OCI-LY3 (cell line): ENCODE measurements around the gene OTULINL.

Experiments used
- CTCF ChIP-seq: fragments of 200-600, 300-600 bp; sonication (generic); IDR thresholded peaks from 2 replicates; pipeline ENCODE4 v1.5.1; 2014; ENCODE audit warnings: antibody characterized with exemption, low read length, low read depth
- EZH2phosphoT487 ChIP-seq: fragments of 200-600 bp; shearing (Covaris generic); IDR thresholded peaks from 2 replicates; pipeline ENCODE4 v1.6.1; 2018; ENCODE audit warnings: antibody characterized with exemption, mixed run types, low read depth

GRCh38 chr5:14574891-14575508 is 6.6 kb upstream of the OTULINL start:
- TF ChIP-seq CTCF (no peak), EZH2phosphoT487 (no peak)
